ENCODE results near the gene LIN37. TPM values are rescaled to one million over a fixed set of nuclear protein-coding genes. Genes with fewer than 3 reads are reported as not detected.
A peak's percentile ranks its signal among the peaks of the same experiment; 100 is the strongest.
"Not testable (repeated sequence)": the region's sequence is repeated elsewhere in the genome, so short reads cannot be mapped to it uniquely, and the experiment has no call there.

LIN37 gene
- total RNA-seq, 2 experiments from 2014 or later = 13.7 to 15.9 TPM

DNA sequence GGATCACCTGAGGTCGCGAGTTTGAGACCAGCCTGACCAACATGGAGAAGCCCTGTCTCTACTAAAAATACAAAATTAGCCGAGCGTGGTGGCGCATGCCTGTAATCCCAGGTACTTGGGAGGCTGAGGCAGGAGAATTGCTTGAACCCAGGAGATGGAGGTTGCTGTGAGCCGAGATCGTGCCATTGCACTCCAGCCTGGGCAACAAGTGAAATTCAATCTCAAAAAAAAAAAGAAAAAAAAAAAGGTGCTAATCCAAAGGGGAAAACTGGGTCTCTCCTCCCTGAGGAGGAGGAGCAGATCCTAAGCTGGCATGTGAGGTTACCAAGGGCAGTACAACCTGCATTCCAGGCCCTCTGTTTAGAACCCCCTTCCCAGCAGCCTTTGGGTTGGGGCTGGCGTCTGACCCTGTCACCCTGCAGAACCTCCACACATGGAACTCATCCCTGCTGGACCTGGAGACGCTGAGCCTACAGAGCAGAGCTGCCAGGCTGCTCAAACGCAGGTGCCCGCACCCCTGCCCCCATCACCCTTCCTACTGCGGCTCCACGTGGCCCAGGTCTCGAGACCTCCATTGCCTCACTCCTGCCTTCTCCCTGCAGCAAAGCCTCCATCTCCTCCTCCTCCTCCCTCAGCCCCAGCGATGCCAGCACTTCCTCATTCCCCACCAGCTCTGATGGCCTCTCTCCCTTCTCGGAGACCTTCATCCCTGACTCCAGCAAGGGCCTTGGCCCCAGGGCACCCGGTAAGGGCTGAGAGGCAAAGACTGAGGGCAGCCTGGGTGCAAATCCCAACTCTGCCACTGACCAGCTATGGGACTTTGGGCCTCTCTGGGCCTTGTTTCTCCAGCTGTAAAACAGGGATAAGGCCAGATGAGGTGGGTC, 16.3 kb downstream of the LIN37 start:
- peaks cover 5% of the 10 kb centered on the region for H3K4me1 Mint-ChIP-seq
- DNase-seq = no peak
- CTCF ChIA-PET = interaction anchor here (0.6 to 1.1 kb wide), 4 partner anchors 15 to 200 kb away, joined by 3 to 4 read pairs (median 3); no protein-coding TSS in a partner anchor
- POLR2A ChIA-PET = interaction anchor here (0.5 kb wide), 1 partner anchor 119 kb away, joined by 3 read pairs; no protein-coding TSS in a partner anchor
- no peak overlapping the region for H3K4me3 Mint-ChIP-seq
- H3K27me3 Mint-ChIP-seq = no peaks in the 10 kb centered on the region
- H3K27ac Mint-ChIP-seq = no peak overlapping the region
- H3K36me3 Mint-ChIP-seq (ENCODE audit: low read depth) = peaks cover 28% of the 10 kb centered on the region
- no peaks in the 10 kb centered on the region for H3K9me3 Mint-ChIP-seq

DNA sequence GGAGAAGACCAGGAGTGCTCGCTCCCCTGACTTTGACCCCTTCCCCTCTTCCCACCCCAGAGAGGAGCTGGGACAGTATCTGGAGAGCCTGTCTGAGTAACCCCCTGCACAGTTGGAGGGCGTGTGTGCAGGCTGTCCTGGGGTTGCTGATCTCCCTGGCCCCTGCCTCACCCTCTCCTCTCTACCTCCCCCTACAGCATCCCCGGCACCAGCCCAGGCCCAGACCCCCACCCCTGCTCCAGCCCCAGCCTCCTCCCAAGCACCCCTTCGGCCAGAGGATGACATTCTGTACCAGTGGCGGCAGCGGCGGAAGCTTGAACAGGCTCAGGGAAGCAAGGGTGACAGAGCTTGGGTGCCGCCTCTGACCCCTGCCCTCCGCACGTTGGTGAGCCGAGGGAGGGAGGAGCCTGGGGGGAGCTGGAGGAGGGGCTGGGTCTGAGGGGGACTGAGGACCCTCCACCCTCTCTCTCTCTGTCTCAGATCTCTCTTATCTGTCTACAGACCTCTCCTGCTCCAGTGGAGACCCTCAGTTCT, 18.3 kb downstream of the LIN37 start:
- no peak for DNase-seq
- no peak overlapping the region for H3K4me3 Mint-ChIP-seq
- peaks cover 2% of the 10 kb centered on the region for H3K4me1 Mint-ChIP-seq
- no peaks in the 10 kb centered on the region for H3K27me3 Mint-ChIP-seq
- CTCF ChIA-PET = no interaction called here
- no peaks in the 10 kb centered on the region for H3K9me3 Mint-ChIP-seq
- POLR2A ChIA-PET = no interaction called here
- peaks cover 19% of the 10 kb centered on the region for H3K36me3 Mint-ChIP-seq (ENCODE audit: low read depth)
- no peak overlapping the region for H3K27ac Mint-ChIP-seq

DNA sequence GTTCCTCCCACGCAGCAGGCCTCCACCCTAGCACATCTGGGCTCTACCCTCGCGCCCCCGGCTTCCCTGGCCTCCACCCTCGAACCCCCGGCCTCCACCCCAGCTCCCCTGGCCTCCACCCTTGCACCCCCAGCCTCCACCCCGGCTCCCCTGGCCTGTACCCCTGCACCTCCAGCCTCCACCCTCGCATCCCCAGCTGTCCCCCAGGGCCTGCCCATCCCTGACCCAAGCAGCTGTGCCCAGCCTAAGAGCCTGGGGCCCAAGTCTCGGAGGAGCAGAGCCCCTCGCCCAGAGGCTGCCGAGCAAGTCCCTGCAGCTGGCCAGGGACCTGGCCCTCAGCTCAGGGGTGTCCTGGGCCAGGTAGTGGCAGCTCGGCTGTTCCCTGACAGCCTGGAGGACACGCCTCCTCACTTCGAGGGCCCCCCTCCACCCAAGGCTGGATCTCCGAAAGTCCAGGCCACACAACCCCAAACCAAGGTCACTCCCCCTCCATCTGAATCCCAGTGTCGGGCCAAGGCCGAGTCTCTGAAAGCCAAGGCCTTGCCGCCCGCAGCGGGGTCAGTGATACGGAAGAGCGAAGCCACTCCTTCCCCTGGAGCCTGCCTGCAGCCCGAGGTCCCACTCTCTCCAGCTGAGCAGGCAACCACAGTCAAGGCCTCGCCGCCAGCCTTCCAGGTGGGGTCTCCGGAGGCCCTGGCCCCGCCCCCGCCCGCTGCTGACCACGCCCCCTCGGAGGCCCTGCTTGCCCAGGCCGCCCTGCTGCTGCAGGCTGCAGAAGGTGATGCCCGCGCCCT, 19.1 kb downstream of the LIN37 start:
- POLR2A ChIA-PET = no interaction called here
- DNase-seq = no peak
- CTCF ChIA-PET = no interaction called here
- Mint-ChIP-seq H3K4me1 (peaks cover 2% of the 10 kb centered on the region), H3K9me3 (no peaks in the 10 kb centered on the region), H3K27ac (no peak overlapping the region), H3K27me3 (no peaks in the 10 kb centered on the region), H3K4me3 (no peak overlapping the region), H3K36me3 (ENCODE audit: low read depth) (peaks cover 14% of the 10 kb centered on the region)

DNA sequence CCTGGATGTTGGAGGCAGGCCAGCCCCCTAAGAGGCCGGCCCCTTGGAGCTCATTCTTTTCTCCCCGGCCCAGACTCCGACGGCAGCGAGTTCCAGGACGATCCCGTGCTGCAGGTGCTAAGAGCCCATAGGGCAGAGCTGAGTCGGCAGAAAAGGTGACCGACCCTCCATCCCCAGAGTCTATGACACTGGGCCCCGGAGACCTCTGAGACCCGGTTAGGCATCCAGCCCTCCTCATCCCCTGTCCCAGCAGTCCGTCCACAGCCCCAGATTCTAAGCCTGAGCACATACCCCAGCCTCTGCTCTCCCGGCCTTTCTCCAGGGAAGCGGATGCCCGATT, 19.7 kb downstream of the LIN37 start:
- H3K36me3 Mint-ChIP-seq (ENCODE audit: low read depth) = peaks cover 14% of the 10 kb centered on the region
- no peak for DNase-seq
- no peak overlapping the region for H3K4me3 Mint-ChIP-seq
- no peaks in the 10 kb centered on the region for H3K9me3 Mint-ChIP-seq
- ChIA-PET CTCF (no interaction called here), POLR2A (no interaction called here)
- no peaks in the 10 kb centered on the region for H3K27me3 Mint-ChIP-seq
- H3K27ac Mint-ChIP-seq = no peak overlapping the region
- H3K4me1 Mint-ChIP-seq = peaks cover 2% of the 10 kb centered on the region

DNA sequence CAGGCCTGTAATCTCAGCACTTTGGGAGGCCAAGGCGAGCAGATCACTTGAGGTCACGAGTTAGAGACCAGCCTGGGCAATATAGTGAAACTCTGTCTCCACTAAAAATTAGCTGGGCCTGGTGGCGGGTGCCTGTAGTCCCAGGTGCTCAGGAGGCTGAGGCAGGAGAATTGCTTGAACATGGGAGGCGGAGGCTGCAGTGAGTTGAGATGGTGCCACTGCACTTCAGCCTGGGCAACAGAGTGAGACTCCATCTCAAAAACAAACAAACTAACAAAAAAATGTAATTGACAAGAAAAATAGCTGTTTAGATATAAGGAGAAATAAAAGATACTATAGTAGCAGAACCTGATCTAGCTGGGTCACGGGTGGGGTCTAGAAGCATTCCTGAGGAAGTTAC, 24.0 kb downstream of the LIN37 start:
- H3K4me3 Mint-ChIP-seq, H3K9me3 Mint-ChIP-seq, POLR2A ChIA-PET, DNase-seq, H3K27me3 Mint-ChIP-seq, H3K27ac Mint-ChIP-seq: not testable (repeated sequence)
- Mint-ChIP-seq H3K36me3 (ENCODE audit: low read depth) (peaks cover 10% of the 10 kb centered on the region), H3K4me1 (peaks cover 26% of the 10 kb centered on the region)
- CTCF ChIA-PET = interaction anchor here (0.7 to 0.9 kb wide), 3 partner anchors 10 to 37 kb away, joined by 3 read pairs; no protein-coding TSS in a partner anchor

DNA sequence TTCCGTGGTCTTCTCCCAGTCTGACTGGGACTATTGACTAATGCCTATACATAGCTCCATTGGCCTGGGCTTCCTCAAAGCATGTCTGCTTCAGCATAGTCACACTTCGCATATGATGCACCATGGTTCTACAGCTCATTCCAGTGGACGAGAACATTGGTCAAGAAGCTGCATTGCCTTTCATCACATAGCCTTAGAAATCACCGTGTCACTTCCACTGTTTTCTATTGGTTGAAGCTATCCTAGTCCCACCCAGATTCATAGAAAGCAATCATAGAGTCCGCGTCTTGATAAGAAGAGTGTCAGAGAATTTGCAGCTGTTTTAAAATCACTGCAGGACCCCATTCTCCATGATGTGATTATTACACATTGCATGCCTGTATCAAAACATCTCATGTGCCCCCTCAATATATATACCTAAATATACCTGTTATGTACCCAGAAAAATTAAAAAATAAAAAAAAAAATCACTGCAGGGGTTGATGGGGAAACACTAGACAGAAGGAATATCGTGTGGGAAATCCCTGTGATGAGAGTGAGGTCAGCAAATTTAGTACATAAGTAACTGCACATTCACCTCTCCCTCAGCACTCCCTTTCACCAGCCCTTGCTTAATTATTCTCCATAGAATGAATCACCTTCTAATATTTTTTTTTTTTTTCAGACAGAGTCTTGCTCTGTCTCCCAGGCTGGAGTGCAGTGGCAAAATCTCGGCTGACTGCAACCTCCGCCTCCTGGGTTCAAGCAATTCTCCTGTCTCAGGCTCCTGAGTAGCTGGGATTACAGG, 24.8 kb downstream of the LIN37 start:
- DNase-seq = no peak
- ChIA-PET CTCF (interaction anchor here (0.7 to 0.9 kb wide), 3 partner anchors 11 to 36 kb away, joined by 3 read pairs; no protein-coding TSS in a partner anchor), POLR2A (no interaction called here)
- Mint-ChIP-seq H3K27me3 (no peaks in the 10 kb centered on the region), H3K36me3 (ENCODE audit: low read depth) (peaks cover 8% of the 10 kb centered on the region), H3K4me1 (peaks cover 26% of the 10 kb centered on the region), H3K4me3 (no peak overlapping the region), H3K27ac (no peak overlapping the region), H3K9me3 (no peaks in the 10 kb centered on the region)

DNA sequence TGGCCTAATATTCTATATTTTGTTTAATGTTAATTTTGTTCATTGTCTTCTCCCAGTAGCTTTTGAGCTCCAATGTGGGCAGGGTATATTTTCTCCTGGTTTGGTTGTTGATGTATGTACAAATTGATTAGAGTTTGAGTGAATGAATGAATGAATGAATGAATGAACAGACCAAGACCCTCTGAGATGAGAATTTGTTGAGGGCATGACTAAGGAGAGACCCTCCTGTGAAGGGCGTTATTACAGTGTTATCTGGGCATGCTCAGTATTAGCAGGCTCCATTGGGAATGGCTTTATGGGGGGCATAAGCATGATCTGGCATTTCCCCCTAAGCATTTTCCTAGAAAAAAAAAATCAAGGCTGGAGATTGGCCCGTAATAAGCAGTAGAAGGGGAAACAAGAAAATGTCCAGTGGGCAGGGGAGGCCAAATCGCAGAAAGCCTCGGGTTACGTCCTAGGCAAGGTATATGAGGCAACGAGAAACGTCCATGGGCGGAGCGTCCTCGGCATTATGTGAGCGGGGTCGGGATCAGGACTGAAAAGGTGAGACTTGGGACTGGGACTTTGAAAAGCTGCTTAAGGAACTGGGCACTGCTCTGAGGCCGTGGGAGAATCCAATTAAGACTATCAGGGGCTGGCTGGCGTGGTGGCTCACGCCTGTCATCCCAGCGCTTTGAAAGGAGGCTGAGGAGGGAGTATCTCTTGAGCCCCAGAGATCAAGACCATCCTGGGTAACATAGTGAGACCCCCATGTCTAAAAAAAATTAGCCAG, 26.1 kb downstream of the LIN37 start:
- Mint-ChIP-seq H3K36me3 (ENCODE audit: low read depth) (peaks cover 12% of the 10 kb centered on the region), H3K4me1 (peaks cover 32% of the 10 kb centered on the region), H3K9me3 (no peaks in the 10 kb centered on the region), H3K27ac (no peak overlapping the region), H3K27me3 (no peaks in the 10 kb centered on the region), H3K4me3 (peak overlapping the region; percentile 71)
- no peak for DNase-seq
- ChIA-PET POLR2A (no interaction called here), CTCF (no interaction called here)

DNA sequence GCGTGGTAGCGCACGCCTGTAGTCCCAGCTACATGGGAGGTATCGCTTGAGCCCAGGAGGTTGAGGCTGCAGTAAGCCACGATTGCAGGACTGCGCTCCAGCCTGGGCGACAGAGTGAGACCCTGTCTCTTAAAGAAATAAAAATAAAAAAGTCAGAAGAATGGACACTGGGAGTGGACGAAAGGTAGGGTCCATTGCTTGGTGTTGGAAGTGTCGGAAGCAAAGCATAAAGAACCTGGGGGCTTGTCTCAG, 26.6 kb downstream of the LIN37 start:
- no peaks in the 10 kb centered on the region for H3K27me3 Mint-ChIP-seq
- H3K4me3 Mint-ChIP-seq = peak overlapping the region; percentile 71
- peaks cover 32% of the 10 kb centered on the region for H3K4me1 Mint-ChIP-seq
- peak overlapping the region; percentile 65 for H3K27ac Mint-ChIP-seq
- H3K9me3 Mint-ChIP-seq = no peaks in the 10 kb centered on the region
- no peak for DNase-seq
- ChIA-PET CTCF (no interaction called here), POLR2A (no interaction called here)
- peaks cover 16% of the 10 kb centered on the region for H3K36me3 Mint-ChIP-seq (ENCODE audit: low read depth)

DNA sequence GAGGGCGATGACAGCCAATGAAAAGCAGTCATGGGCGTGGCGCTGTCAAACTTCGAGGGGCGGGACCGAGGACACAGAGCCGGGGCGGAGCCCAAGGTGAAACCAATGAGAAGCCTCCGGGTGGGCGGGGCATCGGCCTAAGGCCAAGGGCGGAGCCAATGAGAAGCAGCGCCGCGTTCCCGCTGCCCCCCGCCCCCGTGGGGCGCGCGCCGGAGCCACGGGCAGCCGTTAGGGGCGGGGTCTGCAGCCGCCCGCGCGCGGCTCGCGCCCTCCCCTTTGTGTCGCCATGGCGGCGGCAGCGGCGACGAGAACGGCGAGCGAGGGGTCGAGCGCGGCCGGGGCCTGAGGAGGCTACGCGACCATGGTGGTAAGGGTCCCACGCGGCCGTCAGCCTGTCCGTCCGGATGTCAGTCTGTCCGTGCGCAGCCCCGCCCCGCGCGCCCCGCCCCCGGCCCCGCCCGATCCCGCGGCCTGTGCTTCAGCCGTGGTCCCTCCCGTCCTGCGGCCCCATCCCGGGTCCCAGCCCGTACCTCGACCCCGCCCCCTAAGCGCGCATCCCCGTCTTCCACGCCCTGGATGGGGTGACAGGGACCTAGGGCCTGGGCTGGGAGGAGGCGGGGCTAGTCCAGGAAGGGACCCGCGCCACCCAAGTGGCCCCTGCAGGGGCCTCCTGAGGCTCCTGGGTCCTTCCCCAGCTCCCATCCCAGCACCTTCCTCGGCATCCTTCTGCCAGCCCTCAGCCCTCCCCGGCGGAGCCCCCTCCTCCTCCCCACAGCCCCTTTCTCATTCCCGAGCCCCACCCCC, 27.1 kb downstream of the LIN37 start, which contains the start of gene ARHGAP33:
TSS of gene ARHGAP33 (plus strand) at position 267 of the 804 bp plus-strand sequence. CDS start at position 362, 95 bp downstream.
- CTCF ChIA-PET = interaction anchor here (1.1 kb wide), 1 partner anchor 31 kb away, joined by 3 read pairs; no protein-coding TSS in a partner anchor
- POLR2A ChIA-PET = no interaction called here
- peak; percentile 100 for DNase-seq
- no peaks in the 10 kb centered on the region for H3K9me3 Mint-ChIP-seq
- H3K4me3 Mint-ChIP-seq = peak within 1 kb of the TSS; percentile 82
- H3K36me3 Mint-ChIP-seq (ENCODE audit: low read depth) = peaks cover 15% of the 10 kb centered on the region
- no peaks in the 10 kb centered on the region for H3K27me3 Mint-ChIP-seq
- H3K27ac Mint-ChIP-seq = peak within 1 kb of the TSS; percentile 80
- peaks cover 32% of the 10 kb centered on the region for H3K4me1 Mint-ChIP-seq

DNA sequence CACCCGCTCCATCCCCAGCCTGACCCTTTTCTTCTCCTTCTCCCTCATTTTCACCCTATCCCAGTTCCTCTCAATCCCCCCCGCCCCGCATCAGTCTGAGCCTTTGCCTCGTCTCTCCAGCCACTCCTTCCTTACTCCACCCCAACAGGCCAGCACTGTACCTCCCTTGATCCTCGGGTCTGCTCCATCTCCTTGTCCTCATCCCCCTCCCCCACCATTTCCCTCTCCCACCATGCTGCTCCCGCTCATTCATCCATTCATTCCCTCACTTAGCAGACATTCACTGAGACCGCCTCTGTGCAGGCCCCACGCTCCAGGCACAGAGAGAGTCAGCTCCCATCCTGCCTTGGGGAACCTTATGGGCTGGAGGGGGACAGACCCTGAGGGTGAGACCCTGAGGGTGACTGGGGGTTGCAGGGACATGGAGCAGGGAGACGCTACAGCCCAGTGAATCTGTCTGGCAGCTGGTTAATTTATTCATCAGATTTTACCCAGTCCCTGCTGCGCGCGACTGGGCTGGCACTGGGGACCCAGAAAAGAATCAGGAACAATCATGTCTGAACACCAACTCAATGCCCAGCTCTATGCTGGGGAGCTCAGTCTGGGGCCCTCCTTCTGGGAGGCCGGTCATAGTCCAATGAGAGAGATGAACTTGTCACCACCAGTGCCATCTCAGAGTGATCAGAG, 27.9 kb downstream of the LIN37 start:
- Mint-ChIP-seq H3K9me3 (no peaks in the 10 kb centered on the region), H3K27me3 (no peaks in the 10 kb centered on the region), H3K36me3 (ENCODE audit: low read depth) (peaks cover 17% of the 10 kb centered on the region), H3K4me1 (peaks cover 31% of the 10 kb centered on the region), H3K27ac (peak overlapping the region; percentile 80), H3K4me3 (peak overlapping the region; percentile 82)
- DNase-seq = no peak
- ChIA-PET CTCF (interaction anchor here (1.1 to 1.5 kb wide), 2 partner anchors 28 to 32 kb away, joined by 3 to 4 read pairs; partner anchors contain the start of gene LIN37), POLR2A (no interaction called here)

All from activated CD4-positive, alpha-beta T cell treated with anti-CD3 and anti-CD28 coated beads, Interleukin-2, amount 10 ng/mL, durations not matched to agents 7 days and 5 days (primary cell).